Mucosa of rectum (tissue), 2 donors: Measurements from ENCODE around the gene CFAP46.

Source experiments
- H3K27ac ChIP-seq, 2 donors: one replicate each; pipeline ENCODE4 v1.7.0; 2013; ENCODE audit warnings: inconsistent platforms in 2 of 2, low read depth in 2 of 2, low read length in 2 of 2
- H3K27me3 ChIP-seq, 2 donors: one replicate each; pipeline ENCODE4 v1.7.0; 2013; ENCODE audit warnings: low read length in 2 of 2; ENCODE audit not compliant: control insufficient read depth in 2 of 2, insufficient read depth in 2 of 2
- H3K36me3 ChIP-seq, 2 donors: one replicate each; pipeline ENCODE4 v1.7.0; 2013; ENCODE audit warnings: low read length in 2 of 2; ENCODE audit not compliant: control insufficient read depth in 2 of 2, insufficient read depth in 2 of 2
- H3K4me1 ChIP-seq, 2 donors: one replicate each; pipeline ENCODE4 v1.7.0; 2013; ENCODE audit warnings: low read length in 2 of 2, mild to moderate bottlenecking in 1 of 2; ENCODE audit not compliant: control insufficient read depth in 2 of 2, insufficient read depth in 2 of 2
- H3K4me3 ChIP-seq, 2 donors: one replicate each; pipeline ENCODE4 v1.7.0; 2013; ENCODE audit warnings: low read length in 2 of 2
- H3K9ac ChIP-seq, 2 donors: one replicate each; pipeline ENCODE4 v1.7.0; 2013; ENCODE audit warnings: low read length in 2 of 2, low read depth in 1 of 2, mild to moderate bottlenecking in 1 of 2
- H3K9me3 ChIP-seq, 2 donors: one replicate each; pipeline ENCODE4 v1.7.0; 2013; ENCODE audit warnings: low read length in 2 of 2; ENCODE audit not compliant: control insufficient read depth in 2 of 2
- donor health status: healthy.
- donor health status: Normal muscosa, but diverticular disease.

Gene CFAP46

GRCh38 chr10:132962623-132963429 is 20.5 kb upstream of the CFAP46 start:
- Histone ChIP-seq H3K36me3 (no peaks in the 10 kb centered on the region), H3K27ac (no peak overlapping the region), H3K4me3 (peak overlapping the region; percentile 63 to 80), H3K9me3 (no peaks in the 10 kb centered on the region), H3K4me1 (peaks cover 4 to 18% of the 10 kb centered on the region in 2 donors), H3K9ac (peak overlapping the region; percentile 41 to 58), H3K27me3 (peaks cover 0 to 9% of the 10 kb centered on the region in 2 donors)

DNA sequence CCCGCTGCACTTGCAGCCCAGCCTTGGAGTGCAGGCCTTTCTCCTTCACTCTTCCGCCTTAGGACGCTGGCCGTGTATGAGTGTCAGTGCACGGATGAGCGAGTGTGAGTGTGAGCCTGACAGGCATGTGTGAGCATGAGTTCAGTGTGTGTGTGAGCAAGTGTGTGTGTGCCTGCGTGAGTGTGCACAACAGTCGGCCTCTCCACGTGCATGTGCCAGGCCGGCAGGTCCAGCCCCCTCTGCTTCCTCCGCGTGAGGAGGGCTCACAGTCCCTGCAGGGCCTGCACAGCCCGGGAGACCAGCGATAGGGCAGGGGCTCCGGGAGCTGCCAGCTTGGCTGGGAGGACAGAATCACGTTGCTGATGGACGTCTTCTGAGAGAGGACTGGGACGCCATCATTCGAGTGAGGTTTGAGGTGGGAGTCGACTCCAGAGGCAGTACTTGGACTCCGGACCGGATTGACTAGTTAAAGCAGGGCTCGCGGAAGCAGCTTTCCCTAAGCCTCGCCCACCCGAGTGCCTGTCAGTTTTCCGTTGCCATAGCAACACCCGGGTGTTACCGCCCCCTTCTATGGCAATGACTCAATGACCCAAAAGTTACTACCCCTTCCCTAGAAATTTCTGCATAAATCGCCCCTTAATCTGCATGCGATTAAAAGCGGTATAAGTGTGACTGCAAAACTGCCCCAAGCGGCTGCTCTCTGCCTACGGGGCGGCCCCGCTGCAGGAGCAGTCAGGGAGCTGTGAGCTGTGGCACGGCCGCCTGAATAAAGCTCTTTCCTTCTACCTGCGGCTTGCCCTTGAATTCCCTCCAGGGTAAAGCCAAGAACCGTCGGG is 19.6 kb upstream of the CFAP46 start:
- H3K36me3 ChIP-seq = no peaks in the 10 kb centered on the region
- H3K27ac ChIP-seq = no peak overlapping the region
- H3K4me1 ChIP-seq = peaks cover 4 to 12% of the 10 kb centered on the region in 2 donors
- peak overlapping the region; percentile 63 to 80 for H3K4me3 ChIP-seq
- peaks cover 0 to 6% of the 10 kb centered on the region in 2 donors for H3K27me3 ChIP-seq
- peak overlapping the region; percentile 41 to 58 for H3K9ac ChIP-seq
- no peaks in the 10 kb centered on the region for H3K9me3 ChIP-seq

GRCh38 chr10:132961420-132961786 is 19.0 kb upstream of the CFAP46 start:
- H3K36me3 ChIP-seq = no peaks in the 10 kb centered on the region
- H3K27me3 ChIP-seq = peaks cover 0 to 6% of the 10 kb centered on the region in 2 donors
- no peak overlapping the region for H3K27ac ChIP-seq
- no peaks in the 10 kb centered on the region for H3K9me3 ChIP-seq
- H3K4me3 ChIP-seq = no peak overlapping the region
- H3K9ac ChIP-seq = no peak overlapping the region
- peaks cover 4 to 11% of the 10 kb centered on the region in 2 donors for H3K4me1 ChIP-seq

GRCh38 chr10:132960631-132961419 is 18.5 kb upstream of the CFAP46 start:
- Histone ChIP-seq H3K9ac (no peak overlapping the region), H3K27me3 (peaks cover 0 to 6% of the 10 kb centered on the region in 2 donors), H3K9me3 (no peaks in the 10 kb centered on the region), H3K4me3 (no peak overlapping the region), H3K4me1 (peaks cover 4 to 11% of the 10 kb centered on the region in 2 donors), H3K27ac (no peak overlapping the region), H3K36me3 (no peaks in the 10 kb centered on the region)

- no peak overlapping the region for H3K27ac ChIP-seq
Observed at GRCh38 chr10:132960071-132960472, 17.7 kb upstream of the CFAP46 start.

DNA sequence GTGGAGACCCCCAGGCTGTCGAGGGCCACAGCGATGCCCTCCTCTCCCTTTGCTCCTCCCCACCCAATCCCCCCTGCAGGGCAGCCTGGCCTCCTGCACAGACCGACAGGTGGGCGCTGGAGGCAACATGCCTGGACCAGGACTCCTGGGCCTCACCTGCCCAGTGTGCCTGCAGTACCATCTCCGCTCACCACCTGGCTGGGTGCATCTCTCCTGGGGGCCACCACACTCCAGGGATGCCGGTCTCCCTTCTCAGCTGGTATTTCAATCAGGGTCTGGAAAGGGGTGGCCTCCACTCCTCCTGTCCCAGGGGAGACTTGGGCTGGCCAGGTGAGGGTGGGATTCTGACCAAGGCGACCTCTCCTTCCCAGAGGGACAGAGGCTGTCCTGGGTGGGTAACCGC is 17.2 kb upstream of the CFAP46 start:
- H3K27ac ChIP-seq = no peak overlapping the region
- H3K27me3 ChIP-seq = no peaks in the 10 kb centered on the region
- H3K9me3 ChIP-seq = no peaks in the 10 kb centered on the region
- H3K9ac ChIP-seq = no peak overlapping the region
- H3K4me3 ChIP-seq = no peak overlapping the region
- H3K36me3 ChIP-seq = no peaks in the 10 kb centered on the region
- H3K4me1 ChIP-seq = peaks cover 4 to 8% of the 10 kb centered on the region in 2 donors

More at GRCh38 chr10:132960071-132960472, 17.7 kb upstream of the CFAP46 start:
- Histone ChIP-seq H3K9me3 (no peaks in the 10 kb centered on the region), H3K27me3 (no peaks in the 10 kb centered on the region), H3K9ac (no peak overlapping the region), H3K4me3 (no peak overlapping the region), H3K36me3 (no peaks in the 10 kb centered on the region), H3K4me1 (peaks cover 4 to 11% of the 10 kb centered on the region in 2 donors)

DNA sequence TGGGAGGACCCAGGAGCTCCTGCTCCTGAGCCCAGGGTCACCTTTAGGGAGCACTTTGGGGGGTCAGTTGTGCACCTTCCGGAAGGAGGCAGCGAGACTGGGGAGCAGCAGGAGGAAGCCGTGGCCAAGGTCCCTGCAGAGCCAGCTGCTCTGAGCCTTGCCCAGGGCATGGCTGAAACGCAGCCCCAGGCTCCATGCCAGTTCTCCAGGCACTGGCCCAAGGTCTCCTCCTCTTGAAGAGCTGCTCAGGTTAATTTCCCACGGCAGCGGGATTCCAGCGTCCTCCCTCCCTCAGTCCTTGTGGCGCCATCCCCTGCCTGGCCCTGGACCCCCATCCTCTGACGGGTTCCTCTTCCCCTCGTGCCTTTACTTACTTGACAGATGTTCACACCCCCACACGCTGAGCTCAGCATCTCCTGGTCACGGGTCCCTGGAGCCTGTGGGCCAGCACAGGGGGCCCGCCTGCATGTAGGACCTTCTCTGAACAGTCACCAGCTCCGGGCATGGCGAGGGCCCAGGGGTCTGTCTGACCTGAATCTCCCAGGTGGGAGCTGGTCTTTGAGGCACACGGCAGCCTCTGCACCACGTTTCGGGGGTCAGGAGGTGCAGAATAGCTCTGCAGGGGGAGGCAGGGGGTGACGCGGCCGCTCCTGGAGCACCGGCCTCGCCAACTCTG is 16.7 kb upstream of the CFAP46 start:
- Histone ChIP-seq H3K9ac (no peak overlapping the region), H3K27me3 (no peaks in the 10 kb centered on the region), H3K9me3 (no peaks in the 10 kb centered on the region), H3K4me3 (no peak overlapping the region), H3K36me3 (no peaks in the 10 kb centered on the region), H3K4me1 (peaks cover 4 to 5% of the 10 kb centered on the region in 2 donors), H3K27ac (no peak overlapping the region)

DNA sequence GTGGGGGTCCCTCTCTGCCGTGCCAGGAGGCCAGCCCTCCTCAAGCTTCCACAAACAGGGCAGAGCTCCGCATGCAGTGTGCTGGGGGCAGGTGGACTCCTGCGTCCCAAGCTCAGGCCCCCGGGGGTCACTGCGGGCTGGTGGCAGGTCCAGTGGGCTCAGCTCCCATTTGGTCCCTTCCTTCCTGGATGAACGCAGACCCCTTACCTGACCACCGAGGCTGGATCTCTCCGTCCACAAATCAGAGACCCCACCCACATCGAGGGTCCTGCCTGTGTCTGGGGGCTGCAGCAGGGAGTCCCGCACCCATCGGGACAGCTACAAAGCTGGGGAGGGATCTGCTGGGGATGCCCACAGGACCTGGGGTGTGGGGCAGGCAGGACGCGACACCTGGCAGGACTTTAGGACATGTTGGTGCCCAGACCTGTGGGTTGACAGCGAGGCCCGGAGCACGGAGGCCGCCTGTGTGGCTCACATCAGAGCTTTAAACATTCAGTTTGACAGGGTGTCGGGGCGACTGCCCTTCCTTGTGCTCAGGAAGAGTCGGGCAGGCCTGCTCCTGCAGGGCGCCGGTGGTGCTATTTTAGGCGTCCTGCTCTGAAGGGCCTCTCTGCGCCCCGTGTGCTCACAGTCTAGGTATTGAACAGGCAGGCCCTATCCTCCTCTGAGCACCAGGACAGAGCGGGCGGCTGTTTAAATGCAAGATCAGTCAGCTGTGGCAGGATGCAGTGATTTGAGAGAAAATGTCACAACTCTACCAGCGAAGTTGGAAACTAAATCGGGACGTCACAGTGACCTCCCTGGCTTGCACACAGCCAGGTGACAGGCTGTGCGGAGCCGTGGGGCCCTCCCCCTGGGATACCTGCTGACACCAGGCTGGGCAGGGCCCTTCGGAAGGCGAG is 15.9 kb upstream of the CFAP46 start:
- no peaks in the 10 kb centered on the region for H3K27me3 ChIP-seq
- no peaks in the 10 kb centered on the region for H3K36me3 ChIP-seq
- no peaks in the 10 kb centered on the region for H3K9me3 ChIP-seq
- H3K4me1 ChIP-seq = peaks cover 4 to 5% of the 10 kb centered on the region in 2 donors
- no peak overlapping the region for H3K27ac ChIP-seq
- H3K9ac ChIP-seq = no peak overlapping the region
- no peak overlapping the region for H3K4me3 ChIP-seq

DNA sequence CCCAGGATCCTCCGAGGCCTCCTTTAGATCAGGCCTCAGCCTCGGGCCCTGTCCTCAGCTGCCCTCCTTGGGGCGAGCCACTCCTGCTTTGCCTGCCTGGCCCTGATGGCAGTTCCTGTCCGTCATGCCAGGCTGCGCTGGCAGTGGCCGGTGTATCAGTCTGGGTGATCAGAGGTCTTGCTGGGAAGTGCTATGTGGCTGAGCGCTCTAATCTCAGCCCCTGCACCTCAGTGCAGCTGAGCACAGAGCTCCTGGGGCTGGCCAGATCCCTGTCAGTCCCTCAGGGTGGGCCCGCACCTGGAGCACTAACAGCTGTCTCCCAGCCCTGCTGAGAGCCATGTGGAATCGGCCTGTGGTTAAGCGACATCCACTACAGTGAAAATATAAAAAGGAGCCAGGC is 14.8 kb upstream of the CFAP46 start:
- H3K36me3 ChIP-seq = no peaks in the 10 kb centered on the region
- no peaks in the 10 kb centered on the region for H3K9me3 ChIP-seq
- H3K9ac ChIP-seq = no peak overlapping the region
- no peak overlapping the region for H3K4me3 ChIP-seq
- no peaks in the 10 kb centered on the region for H3K27me3 ChIP-seq
- H3K27ac ChIP-seq = no peak overlapping the region
- peaks cover 4 to 5% of the 10 kb centered on the region in 2 donors for H3K4me1 ChIP-seq
